Loucy (cell line): ENCODE results near the gene DYRK1B.
"Not testable (repeated sequence)": the region's sequence is repeated elsewhere in the genome, so short reads cannot be mapped to it uniquely, and the experiment has no call there.

Experiments
- H2AFZ ChIP-seq: fragments of 200-600 bp; sonication (generic); 2 replicates; pipeline ENCODE4 v1.6.0; 2016; ENCODE audit warnings: antibody characterized with exemption, mild to moderate bottlenecking, low read length, moderate library complexity
- H3F3A ChIP-seq: fragments of 200-600 bp; 2 replicates; pipeline ENCODE4 v1.6.0; 2016; ENCODE audit warnings: antibody characterized with exemption, low read depth, mild to moderate bottlenecking
- H3K27me3 ChIP-seq: fragments of 200-600 bp; sonication (generic); 2 replicates; pipeline ENCODE4 v1.6.1; 2014; ENCODE audit warnings: low read length, mild to moderate bottlenecking; ENCODE audit not compliant: insufficient read depth, poor library complexity, severe bottlenecking
- H3K36me3 ChIP-seq: fragments of 200-600 bp; sonication (generic); 2 replicates; pipeline ENCODE4 v1.6.1; 2016; ENCODE audit warnings: low read length; ENCODE audit not compliant: insufficient read depth
- H3K4me1 ChIP-seq: fragments of 200-600 bp; sonication (generic); 2 replicates; pipeline ENCODE4 v1.5.1; 2014; ENCODE audit warnings: low read length, mild to moderate bottlenecking; ENCODE audit not compliant: insufficient read depth, poor library complexity, severe bottlenecking
- H3K4me2 ChIP-seq: fragments of 200-600 bp; sonication (generic); 2 replicates; pipeline ENCODE4 v1.6.0; 2014; ENCODE audit warnings: antibody characterized with exemption, low read length, low read depth, mild to moderate bottlenecking; ENCODE audit not compliant: poor library complexity, severe bottlenecking
- H3K4me3 ChIP-seq: fragments of 200-600 bp; sonication (generic); 2 replicates; pipeline ENCODE4 v1.5.1; 2014; ENCODE audit warnings: low read length, mild to moderate bottlenecking, mixed read lengths; ENCODE audit not compliant: poor library complexity, severe bottlenecking
- H3K79me2 ChIP-seq: fragments of 200-600 bp; sonication (generic); 2 replicates; pipeline ENCODE4 v1.6.1; 2014; ENCODE audit warnings: low read length; ENCODE audit not compliant: insufficient read depth
- H3K9ac ChIP-seq: fragments of 200-600 bp; sonication (generic); 2 replicates; pipeline ENCODE4 v1.6.0; 2014; ENCODE audit warnings: mild to moderate bottlenecking, low read depth, low read length, moderate library complexity; ENCODE audit not compliant: poor library complexity, severe bottlenecking
- H3K9me2 ChIP-seq: fragments of 200-600 bp; sonication (generic); replicated peaks from 2 replicates; pipeline ENCODE4 v1.6.1; 2016; ENCODE audit warnings: low read depth, low read length, mixed read lengths
- H3K9me3 ChIP-seq: fragments of 200-600 bp; sonication (generic); 2 replicates; pipeline ENCODE4 v1.6.1; 2014; ENCODE audit warnings: mild to moderate bottlenecking, antibody characterized with exemption, low read length, low read depth; ENCODE audit not compliant: insufficient read depth
- H4K20me1 ChIP-seq: fragments of 200-600 bp; sonication (generic); 2 replicates; pipeline ENCODE4 v1.6.0; 2014; ENCODE audit warnings: antibody characterized with exemption, low read length, mild to moderate bottlenecking; ENCODE audit not compliant: insufficient read depth, poor library complexity, severe bottlenecking
- CTCF ChIP-seq: fragments of 200-600 bp; sonication (generic); conservative IDR thresholded peaks from 2 replicates; pipeline ENCODE4 v1.5.1; 2014; ENCODE audit warnings: mild to moderate bottlenecking, antibody characterized with exemption, low read length
- EZH2phosphoT487 ChIP-seq: fragments of 200-600 bp; IDR thresholded peaks from 2 replicates; pipeline ENCODE4 v1.6.1; 2018; ENCODE audit warnings: antibody characterized with exemption, mild to moderate bottlenecking, moderate library complexity, borderline replicate concordance

The DYRK1B gene

DNA sequence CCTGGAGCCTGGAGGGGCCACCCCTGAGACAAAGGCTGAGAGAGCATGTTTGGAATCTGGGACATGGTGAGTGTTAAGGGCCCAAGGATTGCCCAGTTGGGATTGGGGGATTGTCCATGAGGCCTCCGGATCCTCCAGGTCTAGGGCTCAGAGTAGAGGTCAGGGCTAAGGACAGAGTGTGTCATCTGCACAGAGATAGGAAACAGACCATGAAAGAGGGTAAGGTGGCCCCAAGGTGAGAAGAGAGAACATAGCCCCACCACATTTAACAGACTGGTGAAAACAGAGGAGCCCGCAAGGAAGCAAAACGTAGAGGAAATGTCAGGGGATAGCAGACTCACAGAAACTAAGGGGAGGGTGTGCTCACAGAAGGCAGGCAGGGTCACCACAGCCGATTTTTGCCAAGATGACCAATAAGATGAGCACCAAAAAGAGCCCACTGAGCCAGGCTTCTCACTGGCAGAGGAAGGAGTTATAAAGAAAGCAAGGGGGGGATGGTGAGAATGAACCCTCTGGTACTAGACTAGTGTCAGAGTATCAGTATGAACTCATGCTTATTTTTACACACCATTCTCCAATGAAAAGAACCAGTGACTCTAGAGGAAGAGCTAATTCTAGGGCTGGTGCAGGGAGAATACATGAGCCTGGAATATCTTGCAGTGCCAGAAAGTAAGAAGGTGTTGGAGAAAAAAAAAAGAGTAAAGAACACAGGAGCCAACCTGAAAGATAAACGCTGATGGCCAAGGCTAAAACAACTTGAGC lies 17.5 kb downstream of the DYRK1B start:
- Histone ChIP-seq H3K4me1 (no peaks in the 10 kb centered on the region), H3K4me3 (no peak overlapping the region), H3F3A (no peaks in the 10 kb centered on the region), H3K27me3 (no peaks in the 10 kb centered on the region), H3K9ac (no peak overlapping the region), H2AFZ (no peak overlapping the region), H3K36me3 (no peaks in the 10 kb centered on the region), H4K20me1 (no peaks in the 10 kb centered on the region), H3K79me2 (no peaks in the 10 kb centered on the region), H3K9me2 (no peaks in the 10 kb centered on the region), H3K4me2 (no peak overlapping the region), H3K9me3 (no peaks in the 10 kb centered on the region)
- TF ChIP-seq CTCF (no peak), EZH2phosphoT487 (no peak)

GRCh38 chr19:39814595-39814994 lies 19.4 kb downstream of the DYRK1B start:
- Histone ChIP-seq H3K9me3 (no peaks in the 10 kb centered on the region), H3K27me3 (no peaks in the 10 kb centered on the region), H3K36me3 (no peaks in the 10 kb centered on the region), H3K79me2 (no peaks in the 10 kb centered on the region), H3K9ac (no peak overlapping the region), H3K4me1 (no peaks in the 10 kb centered on the region), H3K4me2 (no peak overlapping the region), H2AFZ (no peak overlapping the region), H4K20me1 (no peaks in the 10 kb centered on the region), H3F3A (no peaks in the 10 kb centered on the region), H3K4me3 (no peak overlapping the region), H3K9me2 (no peaks in the 10 kb centered on the region)
- no peak for TF ChIP-seq EZH2phosphoT487
- TF ChIP-seq CTCF = no peak

- not testable (repeated sequence) for H3K9me3 ChIP-seq
Observed at GRCh38 chr19:39814111-39814510, 19.9 kb downstream of the DYRK1B start.

More at GRCh38 chr19:39814111-39814510, 19.9 kb downstream of the DYRK1B start:
- not testable (repeated sequence) for H3K27me3 ChIP-seq, H3F3A ChIP-seq, H3K4me2 ChIP-seq, H3K79me2 ChIP-seq, H3K9ac ChIP-seq, H3K9me2 ChIP-seq, H4K20me1 ChIP-seq, H3K4me1 ChIP-seq, H2AFZ ChIP-seq, H3K36me3 ChIP-seq, H3K4me3 ChIP-seq
